HUES64 (cell line): ENCODE data around the gene VWA5B2.

ENCODE experiments used
- H3K27ac ChIP-seq: 2 replicates; pipeline ENCODE4 v1.7.0; 2013; ENCODE audit warnings: low read depth, low read length, inconsistent platforms
- H3K27me3 ChIP-seq: 2 replicates; pipeline ENCODE4 v1.6.1; 2013; ENCODE audit warnings: mild to moderate bottlenecking, low read length; ENCODE audit not compliant: insufficient read depth
- H3K36me3 ChIP-seq: 2 replicates; pipeline ENCODE4 v1.6.1; 2013; ENCODE audit warnings: mild to moderate bottlenecking, low read length; ENCODE audit not compliant: insufficient read depth
- H3K4me1 ChIP-seq: 2 replicates; pipeline ENCODE4 v1.6.1; 2013; ENCODE audit warnings: mild to moderate bottlenecking, low read length, moderate library complexity; ENCODE audit not compliant: insufficient read depth
- H3K4me3 ChIP-seq: 2 replicates; pipeline ENCODE4 v1.5.1; 2013; ENCODE audit warnings: mild to moderate bottlenecking, low read length, moderate library complexity
- H3K9ac ChIP-seq: 2 replicates; pipeline ENCODE4 v1.6.1; 2013; ENCODE audit warnings: mild to moderate bottlenecking, low read depth, low read length
- H3K9me3 ChIP-seq: 2 replicates; pipeline ENCODE4 v1.6.1; 2013; ENCODE audit warnings: low read depth, low read length; ENCODE audit not compliant: insufficient read depth
- WGBS: fragments of 150-250, 120-280 bp; methylation state at CpG from one replicate; pipeline ENCODE4 v1.1.7; 2013; ENCODE audit warnings: missing lambda C conversion rate; 5-methylcytosine and 5-hydroxymethylcytosine counted together

Gene VWA5B2

DNA sequence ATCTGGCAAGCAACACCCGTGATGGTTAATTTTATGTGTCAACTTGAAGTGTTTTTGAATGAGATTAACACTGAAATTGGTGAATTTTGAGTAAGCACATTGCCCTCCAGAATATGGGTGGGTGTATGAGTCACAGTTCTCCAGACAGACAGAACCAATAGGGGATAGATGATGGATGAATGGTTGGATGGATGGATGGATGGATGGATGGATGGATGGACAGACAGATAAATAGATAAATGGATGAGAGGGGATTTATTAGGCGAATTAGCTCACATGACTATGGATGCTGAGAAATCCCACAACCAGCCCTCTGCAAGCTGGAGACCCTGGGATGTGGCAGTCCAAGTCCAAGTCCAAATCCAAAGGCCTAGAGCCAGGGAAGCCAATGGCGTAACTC is 5.4 kb upstream of the VWA5B2 start:
- 89% methylated on average over 3 of the region's 3 CpGs for WGBS
- no peak overlapping the region for H3K4me3 ChIP-seq
- no peak overlapping the region for H3K9ac ChIP-seq
- no peaks in the 10 kb centered on the region for H3K36me3 ChIP-seq
- H3K4me1 ChIP-seq: no peaks in the 10 kb centered on the region
- H3K9me3 ChIP-seq: no peaks in the 10 kb centered on the region
- H3K27ac ChIP-seq: no peak overlapping the region
- H3K27me3 ChIP-seq: peaks cover 20% of the 10 kb centered on the region

- Histone ChIP-seq H3K4me3 (no peak overlapping the region), H3K9ac (no peak overlapping the region), H3K27ac (no peak overlapping the region), H3K27me3 (peaks cover 55% of the 10 kb centered on the region), H3K9me3 (no peaks in the 10 kb centered on the region), H3K4me1 (no peaks in the 10 kb centered on the region), H3K36me3 (no peaks in the 10 kb centered on the region)
- 69% methylated on average over 2 of the region's 2 CpGs for WGBS
These were observed 1.9 kb upstream of the VWA5B2 start for GRCh38 chr3:184227481-184227935.

GRCh38 chr3:184228376-184229137 is 828 bp upstream of the VWA5B2 start:
- H3K27ac ChIP-seq: no peak overlapping the region
- H3K4me3 ChIP-seq: peak overlapping the region; percentile 58
- H3K27me3 ChIP-seq: peaks cover 66% of the 10 kb centered on the region
- H3K9me3 ChIP-seq: no peaks in the 10 kb centered on the region
- WGBS: 51% methylated on average over 12 of the region's 12 CpGs
- no peak overlapping the region for H3K9ac ChIP-seq
- no peaks in the 10 kb centered on the region for H3K36me3 ChIP-seq
- H3K4me1 ChIP-seq: no peaks in the 10 kb centered on the region

- H3K36me3 ChIP-seq: no peaks in the 10 kb centered on the region
- 2% methylated on average over 59 of the region's 61 CpGs for WGBS
- H3K4me1 ChIP-seq: no peaks in the 10 kb centered on the region
- H3K27ac ChIP-seq: no peak overlapping the region
- no peaks in the 10 kb centered on the region for H3K9me3 ChIP-seq
- H3K27me3 ChIP-seq: peaks cover 77% of the 10 kb centered on the region
- peak overlapping the region; percentile 58 for H3K4me3 ChIP-seq
- no peak overlapping the region for H3K9ac ChIP-seq
These were observed 757 bp downstream of the VWA5B2 start for GRCh38 chr3:184230081-184230602.

DNA sequence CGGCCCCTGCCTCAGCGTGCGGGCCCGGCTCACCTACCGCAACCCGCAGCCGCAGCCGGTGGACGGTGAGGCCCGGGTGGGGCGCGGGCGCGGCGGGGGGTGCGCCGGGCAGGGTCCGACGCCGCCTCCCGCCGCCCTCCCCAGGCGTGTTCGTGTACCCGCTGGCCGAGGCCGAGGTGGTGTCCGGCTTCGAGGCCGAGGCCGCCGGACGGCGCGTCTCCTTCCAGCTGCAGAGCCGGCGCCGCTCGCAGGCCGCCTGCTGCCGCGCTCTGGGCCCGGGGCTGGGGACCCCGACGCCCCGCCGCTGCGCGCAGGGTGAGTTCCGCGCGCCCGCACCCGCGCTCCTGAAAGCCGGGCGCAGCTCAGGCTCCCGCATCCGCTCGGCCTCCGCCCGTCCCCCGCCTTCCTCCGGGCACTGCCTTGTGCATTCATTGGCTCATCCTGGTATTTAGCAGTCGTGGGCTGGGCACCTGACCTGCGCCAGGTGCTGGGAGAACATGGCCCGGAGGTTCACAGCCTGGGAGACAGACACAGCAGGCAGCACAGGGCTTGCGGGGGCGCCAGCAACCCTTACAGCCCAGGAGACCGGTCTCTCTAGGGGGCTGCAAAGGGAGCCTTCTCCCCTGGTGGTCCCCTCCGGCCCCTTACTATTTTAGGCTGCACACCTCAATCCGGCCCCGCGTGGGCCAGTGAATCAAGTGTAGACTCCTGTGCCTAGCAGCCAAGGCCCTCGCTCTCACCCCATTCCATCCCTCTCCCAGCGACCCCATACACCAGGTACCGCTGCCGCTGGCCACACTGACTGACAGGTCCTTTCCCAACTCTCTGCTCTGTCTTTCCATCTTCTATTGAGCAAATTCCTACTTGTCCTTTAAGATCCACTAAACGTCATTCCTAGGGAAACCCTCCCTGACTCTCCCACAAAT is 1.5 kb downstream of the VWA5B2 start:
- H3K9me3 ChIP-seq: no peaks in the 10 kb centered on the region
- peak overlapping the region; percentile 58 for H3K4me3 ChIP-seq
- H3K27ac ChIP-seq: no peak overlapping the region
- no peaks in the 10 kb centered on the region for H3K4me1 ChIP-seq
- WGBS: 8% methylated on average over 79 of the region's 79 CpGs
- no peak overlapping the region for H3K9ac ChIP-seq
- H3K27me3 ChIP-seq: peaks cover 77% of the 10 kb centered on the region
- H3K36me3 ChIP-seq: no peaks in the 10 kb centered on the region

- Histone ChIP-seq H3K4me1 (no peaks in the 10 kb centered on the region), H3K9me3 (no peaks in the 10 kb centered on the region), H3K36me3 (no peaks in the 10 kb centered on the region), H3K27me3 (peaks cover 74% of the 10 kb centered on the region), H3K4me3 (no peak overlapping the region), H3K9ac (no peak overlapping the region), H3K27ac (no peak overlapping the region)
- 66% methylated on average over 3 of the region's 3 CpGs for WGBS
These were observed 2.3 kb downstream of the VWA5B2 start for GRCh38 chr3:184231671-184232070.

DNA sequence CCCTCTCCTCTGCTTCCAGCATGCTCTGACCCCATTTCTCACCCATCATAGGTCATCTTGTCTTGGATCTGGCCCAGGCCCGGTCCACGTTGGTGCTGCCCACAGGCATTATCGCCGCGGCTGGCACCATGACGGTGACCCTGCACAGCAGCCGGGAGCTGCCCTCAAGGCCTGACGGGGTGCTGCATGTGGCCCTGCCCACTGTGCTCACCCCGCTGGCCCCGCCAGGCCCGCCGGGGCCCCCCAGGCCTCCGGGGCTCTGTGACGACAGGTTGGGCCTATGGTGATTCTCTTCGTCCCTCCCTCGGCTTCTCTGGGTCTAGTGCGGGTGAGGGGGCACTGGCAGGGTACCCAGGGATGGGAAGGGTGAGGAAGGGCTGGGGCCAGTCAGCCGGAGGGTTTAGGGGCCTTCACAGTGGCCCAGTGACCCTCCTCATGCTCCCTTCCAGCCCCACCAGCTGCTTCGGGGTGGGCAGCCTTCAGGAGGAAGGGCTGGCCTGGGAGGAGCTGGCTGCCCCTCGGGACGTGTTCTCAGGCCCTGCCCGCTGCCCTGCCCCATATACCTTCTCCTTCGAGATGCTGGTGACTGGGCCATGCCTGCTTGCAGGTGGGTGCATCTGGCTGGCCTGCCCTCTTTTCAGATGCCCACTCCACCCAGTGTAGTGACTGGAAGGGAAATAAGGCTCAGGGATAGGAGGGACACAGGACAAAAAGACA is 3.9 kb downstream of the VWA5B2 start:
- H3K4me1 ChIP-seq: no peaks in the 10 kb centered on the region
- no peak overlapping the region for H3K9ac ChIP-seq
- no peak overlapping the region for H3K4me3 ChIP-seq
- H3K27ac ChIP-seq: no peak overlapping the region
- WGBS: 90% methylated on average over 23 of the region's 23 CpGs
- peaks cover 64% of the 10 kb centered on the region for H3K27me3 ChIP-seq
- H3K36me3 ChIP-seq: no peaks in the 10 kb centered on the region
- no peaks in the 10 kb centered on the region for H3K9me3 ChIP-seq

GRCh38 chr3:184234224-184234623 is 4.8 kb downstream of the VWA5B2 start:
- H3K27me3 ChIP-seq: peaks cover 55% of the 10 kb centered on the region
- H3K4me1 ChIP-seq: no peaks in the 10 kb centered on the region
- 69% methylated on average over 4 of the region's 4 CpGs for WGBS
- H3K36me3 ChIP-seq: no peaks in the 10 kb centered on the region
- no peak overlapping the region for H3K9ac ChIP-seq
- no peak overlapping the region for H3K27ac ChIP-seq
- no peak overlapping the region for H3K4me3 ChIP-seq
- H3K9me3 ChIP-seq: no peaks in the 10 kb centered on the region

DNA sequence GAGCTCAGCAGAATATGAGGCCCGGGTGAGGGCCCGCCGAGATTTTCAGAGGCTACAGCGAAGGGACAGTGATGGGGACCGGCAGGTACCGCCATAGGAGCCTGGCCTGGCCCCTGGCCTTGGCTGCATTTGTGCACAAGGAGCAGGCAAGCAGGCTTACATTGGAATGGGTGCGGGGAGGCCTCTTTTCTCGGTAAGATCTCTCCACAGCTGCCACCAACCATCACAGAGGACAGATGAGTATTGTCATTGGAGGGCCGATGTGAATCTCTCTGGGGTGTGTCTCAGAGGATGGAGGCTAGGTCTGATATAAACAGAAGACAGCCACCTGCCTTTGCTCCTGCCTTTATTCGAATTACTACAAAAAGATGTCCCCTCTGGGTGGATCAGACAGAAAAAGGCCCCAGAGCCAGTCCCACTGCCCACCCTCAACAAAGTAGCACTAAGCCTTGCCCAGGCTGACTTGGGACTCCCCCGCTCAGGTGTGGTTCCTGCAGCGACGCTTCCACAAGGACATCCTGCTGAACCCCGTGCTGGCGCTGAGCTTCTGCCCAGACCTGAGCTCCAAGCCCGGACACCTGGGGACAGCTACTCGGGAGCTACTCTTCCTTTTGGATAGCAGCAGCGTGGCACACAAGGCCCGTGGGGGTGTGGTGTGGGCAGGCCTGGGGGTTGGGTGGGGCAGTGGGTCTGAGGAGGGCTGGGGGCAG is 5.4 kb downstream of the VWA5B2 start:
- Histone ChIP-seq H3K9me3 (no peaks in the 10 kb centered on the region), H3K27ac (no peak overlapping the region), H3K36me3 (no peaks in the 10 kb centered on the region), H3K9ac (no peak overlapping the region), H3K4me1 (no peaks in the 10 kb centered on the region), H3K4me3 (no peak overlapping the region), H3K27me3 (peaks cover 49% of the 10 kb centered on the region)
- 89% methylated on average over 19 of the region's 19 CpGs for WGBS

- Histone ChIP-seq H3K9ac (no peak overlapping the region), H3K9me3 (no peaks in the 10 kb centered on the region), H3K36me3 (no peaks in the 10 kb centered on the region), H3K27ac (no peak overlapping the region), H3K27me3 (peaks cover 42% of the 10 kb centered on the region), H3K4me1 (no peaks in the 10 kb centered on the region), H3K4me3 (no peak overlapping the region)
- WGBS: 89% methylated on average over 4 of the region's 4 CpGs
These were observed 6.1 kb downstream of the VWA5B2 start for GRCh38 chr3:184235381-184236032.
